GM15510 (cell line): ENCODE results near the gene TSPAN3.

Experiments
- POLR2A ChIP-seq: IDR thresholded peaks from 3 replicates; pipeline ENCODE4 v1.6.1; 2011; ENCODE audit warnings: borderline replicate concordance; ENCODE audit not compliant: insufficient read length; ENCODE audit errors: extremely low read depth

TSPAN3 gene

DNA sequence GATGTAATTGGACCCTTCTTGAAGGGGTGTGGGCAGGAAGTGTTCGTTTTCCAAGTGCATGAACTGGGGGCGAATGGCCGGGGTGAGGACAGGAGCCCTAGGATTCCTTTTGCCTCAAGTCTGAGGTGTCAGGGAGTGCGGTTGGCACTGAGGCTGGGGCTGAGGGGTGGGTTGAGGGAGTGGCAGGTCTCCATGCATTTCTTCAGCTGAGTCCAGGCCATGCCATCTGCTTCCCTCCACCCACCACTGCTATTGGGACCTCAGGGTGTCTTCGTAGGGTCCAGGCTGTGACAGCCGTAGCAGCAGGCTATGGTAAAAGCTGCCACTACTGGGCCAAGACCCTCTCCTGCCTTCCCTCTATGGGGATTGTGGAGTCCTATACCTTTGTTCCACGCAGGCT is 25.6 kb upstream of the TSPAN3 start:
- no peak for TF ChIP-seq POLR2A

DNA sequence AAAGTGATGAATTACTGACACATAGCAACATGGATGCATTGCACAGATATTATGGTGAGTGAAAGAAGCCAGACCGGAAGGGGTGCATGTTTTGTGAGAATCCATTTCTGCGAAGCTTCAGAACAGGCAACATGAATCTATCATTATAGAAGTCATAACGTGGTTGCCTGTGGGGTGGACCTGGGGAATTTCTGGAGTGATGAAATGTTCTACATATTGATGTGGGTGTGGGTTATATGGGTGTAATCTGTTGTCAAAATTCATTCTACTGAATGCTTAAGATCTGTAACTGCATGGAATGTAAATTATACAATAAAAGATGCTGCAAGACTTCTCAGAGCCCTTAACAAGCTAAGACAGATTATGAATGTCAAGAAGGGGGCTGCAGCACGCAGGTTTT is 25.2 kb upstream of the TSPAN3 start:
- no peak for TF ChIP-seq POLR2A

DNA sequence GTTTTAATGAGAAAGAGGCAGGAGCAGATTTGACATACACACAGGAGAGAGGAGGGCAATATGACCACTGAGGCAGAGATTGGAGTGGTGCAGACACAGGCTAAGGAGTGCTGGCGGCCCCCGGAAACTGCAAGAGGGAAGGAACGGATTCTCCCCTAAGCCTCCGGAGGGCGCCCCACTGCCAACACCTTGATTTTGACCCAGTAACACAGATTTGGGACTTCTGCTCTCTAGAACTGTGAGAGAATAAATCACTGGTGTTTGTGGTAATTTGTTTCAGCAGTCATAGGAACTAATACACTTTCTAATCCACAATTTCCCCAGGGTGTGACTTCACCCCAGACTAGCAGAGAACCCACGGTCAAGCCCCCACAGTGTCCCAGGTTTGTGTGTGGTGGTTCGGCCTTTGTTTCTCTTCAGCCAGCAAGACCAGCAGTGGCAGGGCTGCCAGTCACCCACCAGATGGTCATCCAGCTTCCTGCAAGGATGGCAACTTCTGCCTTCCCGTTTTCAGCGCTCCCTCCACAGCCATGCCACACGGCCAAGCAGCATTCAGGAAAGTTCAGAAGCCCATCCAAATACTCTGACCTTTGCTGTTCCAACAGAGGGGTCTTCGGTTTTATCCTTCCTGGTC is 23.6 kb upstream of the TSPAN3 start:
- no peak for TF ChIP-seq POLR2A

DNA sequence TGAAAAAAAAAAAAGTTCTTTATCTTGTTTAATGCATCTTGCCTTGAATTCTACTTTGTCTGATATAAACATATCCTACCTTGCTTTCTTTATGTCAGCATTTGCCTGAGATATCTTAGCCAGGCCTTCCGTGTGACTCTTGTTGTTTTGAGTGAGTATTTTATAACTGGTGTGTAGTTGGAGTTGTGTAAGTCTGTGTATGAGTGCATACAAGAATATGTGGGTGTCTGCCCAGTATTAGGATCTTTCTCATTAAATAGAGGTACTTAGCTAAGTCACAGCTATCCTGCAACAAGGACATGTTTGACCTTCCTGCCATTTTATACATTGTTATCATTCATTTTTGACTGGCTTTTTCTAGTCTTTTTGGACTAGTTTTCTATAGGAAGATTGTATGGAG is 22.5 kb upstream of the TSPAN3 start:
- no peak for TF ChIP-seq POLR2A

DNA sequence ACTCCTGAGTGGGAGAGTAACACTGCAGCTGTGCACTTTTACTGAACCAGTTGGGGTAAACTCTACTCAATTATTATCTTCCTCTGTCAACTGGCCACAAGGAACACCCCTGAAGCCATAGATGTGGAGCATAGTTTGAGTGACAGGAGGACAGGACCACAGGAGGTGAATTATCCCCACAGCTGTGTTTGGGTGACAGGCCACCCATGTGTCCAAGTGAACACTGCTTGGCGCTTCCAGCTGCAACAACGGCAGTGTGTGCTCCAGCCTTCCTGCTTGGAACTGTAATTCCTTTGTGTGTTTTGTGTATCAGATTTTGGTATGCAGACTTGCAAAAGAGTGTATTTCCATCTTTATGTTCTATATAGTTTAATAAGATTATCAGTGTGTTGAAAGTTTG is 20.2 kb upstream of the TSPAN3 start:
- no peak for TF ChIP-seq POLR2A

DNA sequence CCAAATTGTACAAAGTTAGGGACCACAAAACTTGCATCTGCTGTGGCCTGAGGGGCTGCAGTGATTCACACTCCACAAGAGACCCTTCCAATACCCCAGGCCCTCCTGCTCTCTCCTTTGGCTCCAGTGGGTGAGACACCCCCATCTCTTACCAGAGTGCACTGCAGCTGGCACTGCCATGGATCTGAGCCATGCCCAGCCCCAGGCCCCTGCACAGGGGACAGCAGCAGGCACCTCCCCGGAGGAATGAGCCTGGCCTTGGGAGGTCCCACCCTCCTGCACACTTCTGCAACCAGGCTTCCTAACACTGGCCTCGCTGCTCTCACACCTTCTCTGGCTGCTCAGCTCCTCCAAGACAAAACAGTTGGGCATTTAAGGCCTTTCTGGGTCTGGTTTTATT is 16.3 kb upstream of the TSPAN3 start:
- no peak for TF ChIP-seq POLR2A

DNA sequence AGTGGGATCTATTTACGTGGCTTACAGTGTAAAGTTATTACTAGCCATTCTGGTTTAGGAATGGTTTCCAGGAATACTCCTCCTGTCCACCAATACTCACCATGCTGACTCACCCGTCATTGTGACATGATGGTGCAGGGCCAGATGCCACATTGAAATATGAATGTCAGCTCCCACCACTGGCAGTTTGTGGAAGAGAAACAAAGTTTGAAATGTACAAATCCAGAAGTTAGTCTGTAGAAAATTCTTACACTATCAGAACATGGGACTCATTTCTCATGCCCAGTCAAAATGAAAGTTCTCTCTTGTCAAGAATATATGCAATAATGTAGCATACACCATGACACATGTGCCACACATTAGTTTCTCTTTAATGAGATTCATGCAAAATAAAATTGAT is 14.4 kb upstream of the TSPAN3 start:
- no peak for TF ChIP-seq POLR2A

DNA sequence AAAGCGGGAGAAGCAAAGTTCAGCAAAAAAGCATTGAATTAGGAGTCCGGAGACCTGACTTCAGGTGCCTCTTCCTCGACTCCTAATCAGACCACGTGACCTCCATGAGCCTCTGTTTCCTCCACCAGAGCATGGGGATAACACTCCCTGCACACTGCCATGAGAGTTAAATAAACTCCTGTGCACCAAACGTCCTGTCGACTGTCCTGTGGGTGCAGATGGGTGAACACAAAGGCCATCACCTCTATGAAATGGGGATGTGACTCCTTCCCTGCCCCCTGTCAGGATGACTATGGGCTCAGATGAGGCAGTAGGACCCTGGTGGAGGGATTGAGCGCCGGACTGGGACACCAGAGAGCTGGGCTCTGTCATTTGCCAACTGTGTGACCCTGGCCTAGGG is 13.5 kb upstream of the TSPAN3 start:
- no peak for TF ChIP-seq POLR2A

DNA sequence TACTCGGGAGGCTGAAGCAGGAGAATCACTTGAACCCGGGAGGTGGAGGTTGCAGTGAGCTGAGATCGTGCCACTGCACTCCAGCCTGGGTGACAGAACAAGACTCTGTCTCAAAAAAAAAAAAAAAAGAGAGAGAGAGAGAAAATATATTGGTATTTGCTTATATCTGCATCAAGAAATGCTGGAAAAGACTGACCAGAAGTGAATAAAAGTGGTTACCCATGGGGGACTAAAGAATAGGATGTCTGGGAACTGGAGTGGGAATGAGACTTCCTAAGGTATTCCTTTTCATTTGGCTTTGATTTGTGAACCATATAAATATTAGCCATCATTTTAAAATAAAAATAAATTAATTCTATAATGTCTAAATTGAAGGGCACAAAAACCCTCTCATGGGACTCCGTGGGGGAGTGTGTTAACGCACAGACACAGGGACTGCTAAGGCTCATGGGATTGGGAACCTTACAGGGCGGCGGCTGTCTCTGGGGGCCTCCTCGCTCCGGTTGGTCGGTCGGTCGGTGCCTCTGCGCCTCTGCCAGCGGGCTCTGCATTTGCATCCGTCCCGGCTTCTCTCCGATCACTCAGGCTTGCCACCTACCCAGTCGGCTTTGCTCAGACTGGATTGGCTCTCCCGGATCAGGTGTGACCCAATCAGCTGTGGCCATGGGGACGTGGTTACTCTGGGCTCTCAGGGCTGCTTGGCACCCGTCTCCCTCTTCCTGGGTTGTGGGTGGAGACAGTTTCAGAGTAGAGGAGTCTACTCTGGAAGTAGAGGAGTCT is 12.7 kb upstream of the TSPAN3 start:
- TF ChIP-seq POLR2A: no peak

DNA sequence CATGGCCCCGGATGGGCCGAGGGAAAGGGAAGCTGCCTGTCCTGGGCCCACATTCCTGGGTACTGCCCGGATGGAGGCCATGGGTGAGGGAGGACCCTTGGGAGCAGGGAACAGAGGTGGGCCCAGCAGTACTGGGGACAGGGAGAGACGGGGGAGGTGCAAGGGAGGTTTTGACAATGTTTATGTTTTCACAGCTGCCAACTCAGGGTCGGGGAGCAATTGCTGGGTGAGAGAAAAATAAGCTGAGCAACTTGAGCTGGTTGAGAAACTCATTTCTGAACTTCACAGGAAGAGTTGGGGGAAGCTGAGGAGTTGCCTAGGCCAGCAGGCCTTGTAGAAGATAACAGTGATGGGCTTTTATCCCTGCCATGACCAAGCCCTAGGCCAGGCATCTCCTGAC is 11.1 kb upstream of the TSPAN3 start:
- no peak for TF ChIP-seq POLR2A

DNA sequence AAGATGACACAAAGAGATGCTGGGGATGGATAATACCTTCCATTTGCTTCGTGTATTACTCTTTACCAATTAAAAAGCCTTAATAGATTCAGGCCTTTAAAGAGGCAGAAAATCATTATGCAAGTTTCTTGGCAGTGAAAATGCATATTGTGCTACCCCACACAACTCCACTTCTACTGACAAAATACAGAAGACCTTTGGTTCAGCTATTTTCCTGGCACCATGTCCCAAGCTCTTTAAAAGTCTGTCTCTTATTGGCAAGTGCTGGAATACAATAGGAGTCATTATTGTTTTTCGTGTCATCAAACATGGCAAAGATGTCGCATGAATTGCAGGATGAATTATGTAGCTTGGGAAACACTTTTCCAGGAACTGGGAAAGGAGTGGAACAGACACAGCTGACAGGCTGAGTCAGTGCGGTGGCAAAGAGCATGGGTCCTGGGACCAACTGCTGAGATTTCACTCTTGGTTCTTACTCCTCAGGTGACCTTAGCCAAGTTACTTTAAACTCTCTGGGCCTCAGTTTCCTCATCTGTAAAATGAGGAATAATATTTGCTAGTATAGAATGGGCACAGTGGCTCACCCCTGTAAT is 5.5 kb upstream of the TSPAN3 start:
- TF ChIP-seq POLR2A: no peak

DNA sequence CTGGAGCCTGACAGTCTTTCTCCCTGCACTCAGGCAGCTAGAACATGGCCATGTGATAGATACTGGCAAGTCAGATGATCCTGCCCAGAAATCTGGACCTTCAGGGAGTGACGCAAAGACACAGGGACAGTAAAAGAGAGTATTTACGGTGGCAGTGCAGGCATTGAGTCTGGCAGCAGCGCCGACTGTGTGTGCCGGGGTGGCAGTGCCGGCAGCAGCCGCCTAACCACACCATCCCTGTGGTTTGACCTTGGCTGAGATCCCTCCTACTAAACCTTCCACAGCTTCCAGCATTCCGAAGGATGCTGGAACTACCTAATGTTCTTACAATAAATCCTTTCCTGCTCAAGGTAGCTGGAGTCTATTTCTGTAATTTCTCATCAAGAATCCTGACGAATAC is 4.6 kb upstream of the TSPAN3 start:
- no peak for TF ChIP-seq POLR2A

DNA sequence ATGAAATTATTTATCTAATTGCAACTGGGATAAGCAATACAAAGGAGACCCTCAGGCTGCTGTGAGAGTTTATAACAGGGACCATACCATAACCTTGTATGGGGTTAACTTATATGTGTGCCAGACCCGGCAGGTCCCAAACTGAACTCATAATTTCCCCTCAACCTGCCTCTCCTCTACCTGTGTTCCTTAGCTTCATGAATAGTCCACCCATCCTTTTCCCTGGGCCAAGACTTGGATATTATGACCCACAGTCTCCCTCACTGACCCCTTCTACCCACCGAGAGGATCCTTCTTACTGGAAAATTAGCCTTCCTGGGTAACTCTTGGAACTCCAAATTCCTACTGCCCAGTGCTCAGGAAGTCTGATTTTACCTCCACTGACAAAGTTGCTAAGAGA is 3.4 kb upstream of the TSPAN3 start:
- TF ChIP-seq POLR2A: no peak

DNA sequence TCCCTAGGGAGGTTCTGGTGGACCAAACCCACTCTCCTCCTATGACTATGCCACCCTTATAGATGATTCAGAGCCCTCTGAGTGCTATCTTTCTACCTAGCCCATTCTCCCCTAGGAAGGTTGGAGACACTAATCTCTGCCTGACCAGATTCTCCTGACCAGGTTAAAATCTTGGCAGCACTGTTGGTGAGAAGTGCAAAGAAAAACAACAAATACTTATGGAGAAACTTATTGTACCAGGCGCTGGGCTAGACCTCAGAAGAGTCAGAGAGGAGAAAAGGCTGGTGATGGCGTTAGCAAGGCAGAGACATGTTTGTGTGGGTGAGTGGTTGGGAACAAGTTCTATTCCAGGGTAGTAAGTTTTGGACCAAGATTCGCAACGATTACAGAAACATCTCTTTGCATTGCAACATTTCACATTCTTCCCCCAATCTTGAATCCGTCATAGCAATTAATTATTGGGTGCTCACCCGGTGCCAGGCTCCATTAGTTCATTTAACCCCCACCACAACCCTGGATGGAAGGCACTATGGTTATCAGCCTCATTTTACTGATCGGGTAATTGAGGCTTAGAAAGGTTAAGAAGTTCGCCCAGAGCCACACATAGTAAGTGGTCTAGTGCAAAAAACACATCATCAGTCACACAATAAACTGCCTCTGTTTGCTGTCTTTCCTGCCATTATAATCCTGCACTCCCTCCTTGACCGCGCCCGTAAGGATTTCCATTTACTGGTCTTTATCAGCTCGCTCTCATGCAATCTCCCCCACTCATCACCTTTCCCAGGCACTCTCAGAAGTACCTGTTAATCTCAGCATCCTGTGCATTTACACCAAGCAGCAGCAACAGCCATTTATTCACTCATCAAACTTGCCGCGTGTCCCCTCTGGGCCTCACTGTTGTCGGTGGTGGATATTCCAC is 655 bp upstream of the TSPAN3 start:
- TF ChIP-seq POLR2A: no peak

DNA sequence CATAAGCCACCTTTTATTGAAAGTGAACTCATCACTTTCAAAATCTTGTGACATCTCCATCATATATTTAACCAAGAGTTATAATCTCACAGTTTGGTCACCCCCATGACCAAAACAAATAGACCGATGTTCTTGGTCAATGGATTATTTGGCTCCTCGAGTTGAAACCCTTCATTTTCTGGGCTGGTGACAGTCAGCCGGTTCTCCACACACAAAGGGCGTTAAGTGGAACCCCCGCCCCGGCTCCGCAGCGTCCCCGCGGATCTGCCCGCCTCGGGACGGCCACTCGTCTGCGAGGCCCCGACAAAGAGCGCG is 772 bp downstream of the TSPAN3 start:
- no peak for TF ChIP-seq POLR2A
